BLaER1 treated with 17β-estradiol and CSF1 and Interleukin-3, amounts not matched to agents 10 nM and 100 nM (cell line): Measurements from ENCODE around the gene ZNF691.
"Not testable (repeated sequence)": the region's sequence is repeated elsewhere in the genome, so short reads cannot be mapped to it uniquely, and the experiment has no call there.

ENCODE experiments used
- H3K27ac ChIP-seq, 11 experiments: shearing (Covaris generic); formaldehyde crosslinking; 2 replicates each; pipeline ENCODE4 v1.8.1; 2022
- H3K27me3 ChIP-seq, 11 experiments: shearing (Covaris generic); formaldehyde crosslinking; 2 replicates each; pipeline ENCODE4 v1.8.1; 2022
- H3K36me3 ChIP-seq, 11 experiments: shearing (Covaris generic); formaldehyde crosslinking; 2 replicates each; pipeline ENCODE4 v1.8.1; 2022
- H3K4me1 ChIP-seq, 10 experiments: shearing (Covaris generic); formaldehyde crosslinking; 2 replicates each; pipeline ENCODE4 v1.8.1; 2022
- H3K4me2 ChIP-seq, 11 experiments: shearing (Covaris generic); formaldehyde crosslinking; 2 replicates each; pipeline ENCODE4 v1.8.1; 2022
- H3K4me3 ChIP-seq, 10 experiments: shearing (Covaris generic); formaldehyde crosslinking; 2 replicates each; pipeline ENCODE4 v1.8.1; 2022
- H3K9ac ChIP-seq, 11 experiments: shearing (Covaris generic); formaldehyde crosslinking; 2 replicates each; pipeline ENCODE4 v1.8.1; 2022
- H3K9me3 ChIP-seq, 11 experiments: shearing (Covaris generic); formaldehyde crosslinking; replicated peaks in 1 of 11; 2 replicates each; pipeline ENCODE4 v1.8.1; 2022
- H4K20me1 ChIP-seq, 11 experiments: shearing (Covaris generic); formaldehyde crosslinking; 2 replicates each; pipeline ENCODE4 v1.8.1; 2022
- Cebpa-rat ChIP-seq, 11 experiments: shearing (Covaris generic); IDR thresholded peaks; 2 replicates each; pipeline ENCODE4 v1.8.1; 2022

ZNF691 gene

GRCh38 chr1:42860339-42861013 is 14.1 kb downstream of the ZNF691 start:
- H3K9ac ChIP-seq = no peak overlapping the region
- H3K9me3 ChIP-seq = peaks cover 25 to 63% (median 51%) of the 10 kb centered on the region in 11 experiments
- no peak for TF ChIP-seq Cebpa-rat (IDR thresholded peaks at IDR 0.05)
- H3K36me3 ChIP-seq = peaks cover 0 to 10% (median 0%) of the 10 kb centered on the region in 11 experiments; a peak in 4 of 22 replicates
- no peak overlapping the region for H3K4me3 ChIP-seq
- H3K27ac ChIP-seq = no peak overlapping the region
- H3K4me1 ChIP-seq = no peaks in the 10 kb centered on the region
- H3K27me3 ChIP-seq = no peaks in the 10 kb centered on the region
- H4K20me1 ChIP-seq = no peaks in the 10 kb centered on the region
- no peak overlapping the region for H3K4me2 ChIP-seq

- H3K9ac ChIP-seq = no peak overlapping the region
- peaks cover 25 to 58% (median 50%) of the 10 kb centered on the region in 11 experiments for H3K9me3 ChIP-seq
- no peaks in the 10 kb centered on the region for H3K27me3 ChIP-seq
- H3K4me1 ChIP-seq = no peaks in the 10 kb centered on the region
- no peak overlapping the region for H3K4me3 ChIP-seq
- no peak overlapping the region for H3K27ac ChIP-seq
- no peak for TF ChIP-seq Cebpa-rat (IDR thresholded peaks at IDR 0.05)
- H3K36me3 ChIP-seq = peaks cover 0 to 10% (median 0%) of the 10 kb centered on the region in 11 experiments; a peak in 4 of 22 replicates
- H3K4me2 ChIP-seq = no peak overlapping the region
- H4K20me1 ChIP-seq = no peaks in the 10 kb centered on the region
Measured at GRCh38 chr1:42861014-42861399, 14.6 kb downstream of the ZNF691 start.

- no peak for TF ChIP-seq Cebpa-rat (IDR thresholded peaks at IDR 0.05)
- Histone ChIP-seq H3K4me3 (no peak overlapping the region), H3K27ac (no peak overlapping the region), H3K4me2 (no peak overlapping the region), H3K4me1 (no peaks in the 10 kb centered on the region), H3K27me3 (no peaks in the 10 kb centered on the region), H3K36me3 (no peaks in the 10 kb centered on the region), H3K9ac (no peak overlapping the region), H3K9me3 (peaks cover 0 to 5% (median 3%) of the 10 kb centered on the region in 11 experiments; a peak in 10 of 22 replicates), H4K20me1 (no peaks in the 10 kb centered on the region)
Measured at GRCh38 chr1:42866549-42866948, 20.1 kb downstream of the ZNF691 start.

DNA sequence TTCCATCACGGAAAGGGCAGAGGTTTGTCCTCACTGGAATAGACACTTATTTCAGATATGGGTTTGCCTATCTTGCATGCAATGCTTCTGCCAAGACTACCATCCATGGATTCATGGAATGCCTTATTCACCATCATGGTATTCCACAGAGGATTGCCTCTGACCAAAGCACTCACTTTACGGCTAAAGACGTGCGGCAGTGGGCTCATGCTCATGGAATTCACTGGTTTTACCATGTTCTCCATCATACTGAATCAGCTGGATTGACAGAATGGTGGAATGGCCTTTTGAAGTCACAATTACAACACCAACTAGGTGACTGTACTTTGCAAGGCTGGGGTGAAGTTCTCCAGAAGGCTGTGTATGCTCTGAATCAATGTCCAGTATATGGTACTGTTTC is 22.1 kb downstream of the ZNF691 start:
- not testable (repeated sequence) for H3K4me3 ChIP-seq, H3K27ac ChIP-seq, H3K36me3 ChIP-seq, H3K4me1 ChIP-seq, H3K4me2 ChIP-seq, H3K27me3 ChIP-seq, H4K20me1 ChIP-seq, H3K9me3 ChIP-seq, H3K9ac ChIP-seq

DNA sequence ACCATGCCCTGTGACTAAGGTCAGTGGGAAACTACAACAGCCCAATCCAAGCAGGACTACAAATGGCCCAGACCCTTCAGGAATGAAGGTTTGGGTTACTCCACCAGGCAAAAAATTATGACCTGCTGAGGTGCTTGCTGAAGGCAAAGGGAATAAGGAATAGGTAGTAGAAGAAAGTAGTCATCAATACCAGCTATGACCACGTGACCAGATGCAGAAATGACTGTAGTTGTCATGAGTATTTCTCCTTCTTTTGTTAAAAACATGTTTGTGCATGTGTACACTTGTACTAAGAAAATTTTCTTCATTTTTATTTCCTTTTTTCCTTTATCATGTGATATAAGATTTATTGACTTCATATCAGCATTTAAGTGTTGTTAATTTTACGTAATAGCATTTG is 22.8 kb downstream of the ZNF691 start:
- not testable (repeated sequence) for H3K4me3 ChIP-seq, H3K4me2 ChIP-seq, H3K27ac ChIP-seq, H4K20me1 ChIP-seq, H3K27me3 ChIP-seq, H3K4me1 ChIP-seq, H3K9ac ChIP-seq, H3K36me3 ChIP-seq
- H3K9me3 ChIP-seq = peaks cover 7 to 18% (median 12%) of the 10 kb centered on the region in 11 experiments; a peak in 19 of 22 replicates

GRCh38 chr1:42869751-42870150 is 23.3 kb downstream of the ZNF691 start:
- not testable (repeated sequence) for H3K9ac ChIP-seq, H3K4me3 ChIP-seq, H3K27me3 ChIP-seq, H3K27ac ChIP-seq, H3K4me1 ChIP-seq, H3K4me2 ChIP-seq, H3K36me3 ChIP-seq, H4K20me1 ChIP-seq
- H3K9me3 ChIP-seq = peaks cover 7 to 23% (median 12%) of the 10 kb centered on the region in 11 experiments; a peak in 19 of 22 replicates

DNA sequence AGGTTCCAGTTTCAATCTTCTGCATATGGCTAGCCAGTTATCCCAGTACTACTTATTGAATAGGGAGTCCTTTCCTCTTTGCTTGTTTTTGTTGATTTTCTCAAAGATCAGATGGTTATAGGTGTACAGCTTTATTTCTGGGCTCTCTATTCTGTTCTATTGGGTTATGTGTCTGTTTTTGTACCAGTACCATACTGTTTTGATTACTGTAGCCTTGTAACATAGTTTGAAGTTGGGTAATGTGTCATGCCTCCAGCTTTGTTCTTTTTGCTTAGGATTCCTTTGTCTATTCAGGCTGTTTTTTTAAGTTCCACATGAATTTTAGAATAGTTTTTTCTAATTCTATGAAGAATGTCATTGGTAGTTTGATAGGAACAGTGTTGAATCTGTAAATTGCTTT is 26.7 kb downstream of the ZNF691 start:
- H3K36me3 ChIP-seq, H3K27me3 ChIP-seq, H3K9ac ChIP-seq, H3K4me3 ChIP-seq, H3K4me1 ChIP-seq, H3K27ac ChIP-seq, H4K20me1 ChIP-seq, H3K4me2 ChIP-seq: not testable (repeated sequence)
- H3K9me3 ChIP-seq = peaks cover 7 to 23% (median 12%) of the 10 kb centered on the region in 11 experiments; a peak in 19 of 22 replicates

- TF ChIP-seq Cebpa-rat (IDR thresholded peaks at IDR 0.05) = no peak
- H3K9ac ChIP-seq = no peak overlapping the region
- no peak overlapping the region for H3K27ac ChIP-seq
- H3K9me3 ChIP-seq = peaks cover 7 to 23% (median 12%) of the 10 kb centered on the region in 11 experiments; a peak in 19 of 22 replicates
- no peaks in the 10 kb centered on the region for H4K20me1 ChIP-seq
- no peaks in the 10 kb centered on the region for H3K4me1 ChIP-seq
- H3K4me3 ChIP-seq = no peak overlapping the region
- no peaks in the 10 kb centered on the region for H3K36me3 ChIP-seq
- H3K27me3 ChIP-seq = no peaks in the 10 kb centered on the region
- no peak overlapping the region for H3K4me2 ChIP-seq
Measured at GRCh38 chr1:42873670-42874069, 27.3 kb downstream of the ZNF691 start.

DNA sequence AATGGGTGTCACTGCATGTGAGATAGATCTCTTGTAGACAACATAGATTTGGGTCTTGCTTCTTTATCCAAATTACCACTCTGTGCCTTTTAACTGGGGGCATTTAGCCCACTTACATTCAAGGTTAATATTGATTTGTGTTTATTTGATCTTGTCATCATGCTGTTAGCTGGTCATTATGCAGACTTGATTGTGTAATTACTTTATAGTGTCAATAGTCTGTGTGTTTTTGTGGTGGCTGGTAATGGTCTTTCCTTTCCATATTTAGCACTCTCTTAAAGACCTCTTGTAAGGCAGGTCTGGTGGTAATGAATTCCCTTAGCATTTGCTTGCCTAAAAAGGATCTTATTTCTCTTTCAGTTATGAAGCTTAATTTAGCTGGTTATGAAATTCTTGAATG is 29.6 kb downstream of the ZNF691 start:
- TF ChIP-seq Cebpa-rat (IDR thresholded peaks at IDR 0.05) = no peak

GRCh38 chr1:42877380-42877779 is 31.0 kb downstream of the ZNF691 start:
- no peak for TF ChIP-seq Cebpa-rat (IDR thresholded peaks at IDR 0.05)
- Histone ChIP-seq H3K9ac (no peak overlapping the region), H3K27ac (no peak overlapping the region)

More for the DNA sequence above, 29.6 kb downstream of the ZNF691 start:
- H3K4me2 ChIP-seq = no peak overlapping the region
- H4K20me1 ChIP-seq = no peaks in the 10 kb centered on the region
- no peaks in the 10 kb centered on the region for H3K4me1 ChIP-seq
- peaks cover 0 to 6% (median 0%) of the 10 kb centered on the region in 11 experiments; a peak in 1 of 22 replicates for H3K36me3 ChIP-seq
- no peak overlapping the region for H3K27ac ChIP-seq
- H3K9me3 ChIP-seq = peaks cover 25 to 40% (median 32%) of the 10 kb centered on the region in 11 experiments
- H3K9ac ChIP-seq = no peak overlapping the region
- H3K27me3 ChIP-seq = no peaks in the 10 kb centered on the region
- no peak overlapping the region for H3K4me3 ChIP-seq

More at GRCh38 chr1:42877380-42877779, 31.0 kb downstream of the ZNF691 start:
- H4K20me1 ChIP-seq = no peaks in the 10 kb centered on the region
- no peaks in the 10 kb centered on the region for H3K27me3 ChIP-seq
- H3K4me2 ChIP-seq = no peak overlapping the region
- no peaks in the 10 kb centered on the region for H3K4me1 ChIP-seq
- H3K36me3 ChIP-seq = peaks cover 0 to 7% (median 0%) of the 10 kb centered on the region in 11 experiments; a peak in 1 of 22 replicates
- H3K9me3 ChIP-seq = peaks cover 28 to 44% (median 35%) of the 10 kb centered on the region in 11 experiments
- H3K4me3 ChIP-seq = no peak overlapping the region
